ENCODE measurements around the gene ADAM12. TPM values are rescaled to one million over a fixed set of nuclear protein-coding genes. Genes with fewer than 3 reads are reported as not detected.

The ADAM12 gene
- total and polyA plus RNA-seq, 2 donors (not counting 3 experiments of a cell fraction or from before 2014, with no cell fraction given) = 0.22 to 0.33 TPM

DNA sequence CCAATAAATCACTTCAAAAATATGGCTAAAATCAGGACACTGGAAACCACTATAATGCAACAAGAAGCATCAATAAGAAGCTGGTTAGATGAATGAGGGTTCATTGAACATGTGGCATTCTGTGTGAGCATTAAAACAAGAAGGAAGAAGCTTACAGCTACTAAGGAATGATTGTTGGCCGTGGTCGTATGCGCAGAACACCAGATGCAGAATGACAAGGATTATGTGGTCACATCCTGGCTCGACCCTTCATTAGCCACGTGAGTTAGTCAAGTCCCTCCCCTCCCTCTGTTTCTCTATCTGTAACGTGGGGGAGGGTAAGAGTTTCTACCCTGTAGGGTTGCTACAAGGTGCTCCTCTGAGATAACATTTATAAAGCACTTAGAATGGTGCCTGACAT, 174.3 kb downstream of the ADAM12 start:
- H4K20me1 ChIP-seq (replicated peaks; ENCODE audit: control insufficient read depth, extremely low read depth, insufficient read depth, low read length) = no peaks in the 10 kb centered on the region
- dilution Hi-C loops (cut with MboI; ENCODE audit: extremely low pct_ligation_motif_present, low sequenced_read_pairs) = no loop called here
- POLR2A ChIA-PET = no interaction called here
- H3K9me1 ChIP-seq (replicated peaks; ENCODE audit: control insufficient read depth, extremely low read depth, insufficient read depth, low read length) = no peaks in the 10 kb centered on the region
- no peak overlapping the region for H2AFZ ChIP-seq (ENCODE audit: low read depth, low read length)
- H3K36me3 ChIP-seq (ENCODE audit: control insufficient read depth in 2 of 2, extremely low read depth in 1 of 2, insufficient read depth in 2 of 2, low read length in 2 of 2) = no peaks in the 10 kb centered on the region
- no peak for TF ChIP-seq POLR2A (IDR thresholded peaks at IDR 0.05; ENCODE audit: low read depth, low read length)
- no peak for TF ChIP-seq MAX (IDR thresholded peaks at IDR 0.05; ENCODE audit: insufficient read depth, insufficient read length)
- TF ChIP-seq FOS (IDR thresholded peaks at IDR 0.05; ENCODE audit: borderline replicate concordance, insufficient read depth, low read length) = no peak
- TF ChIP-seq POLR2AphosphoS5 (IDR thresholded peaks at IDR 0.05; ENCODE audit: insufficient read depth, low read depth, low read length) = no peak
- TF ChIP-seq GATA2 (IDR thresholded peaks at IDR 0.05; ENCODE audit: insufficient read depth, insufficient read length, low read depth, low read length) = no peak
- TF ChIP-seq MYC (IDR thresholded peaks at IDR 0.05; ENCODE audit: low read depth, low read length) = no peak
- no peak for TF ChIP-seq EZH2 (IDR thresholded peaks at IDR 0.05; ENCODE audit: borderline replicate concordance, low read depth, low read length, severe bottlenecking)
- TF ChIP-seq, protein P1, sequence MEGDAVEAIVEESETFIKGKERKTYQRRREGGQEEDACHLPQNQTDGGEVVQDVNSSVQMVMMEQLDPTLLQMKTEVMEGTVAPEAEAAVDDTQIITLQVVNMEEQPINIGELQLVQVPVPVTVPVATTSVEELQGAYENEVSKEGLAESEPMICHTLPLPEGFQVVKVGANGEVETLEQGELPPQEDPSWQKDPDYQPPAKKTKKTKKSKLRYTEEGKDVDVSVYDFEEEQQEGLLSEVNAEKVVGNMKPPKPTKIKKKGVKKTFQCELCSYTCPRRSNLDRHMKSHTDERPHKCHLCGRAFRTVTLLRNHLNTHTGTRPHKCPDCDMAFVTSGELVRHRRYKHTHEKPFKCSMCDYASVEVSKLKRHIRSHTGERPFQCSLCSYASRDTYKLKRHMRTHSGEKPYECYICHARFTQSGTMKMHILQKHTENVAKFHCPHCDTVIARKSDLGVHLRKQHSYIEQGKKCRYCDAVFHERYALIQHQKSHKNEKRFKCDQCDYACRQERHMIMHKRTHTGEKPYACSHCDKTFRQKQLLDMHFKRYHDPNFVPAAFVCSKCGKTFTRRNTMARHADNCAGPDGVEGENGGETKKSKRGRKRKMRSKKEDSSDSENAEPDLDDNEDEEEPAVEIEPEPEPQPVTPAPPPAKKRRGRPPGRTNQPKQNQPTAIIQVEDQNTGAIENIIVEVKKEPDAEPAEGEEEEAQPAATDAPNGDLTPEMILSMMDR (IDR thresholded peaks at IDR 0.05; ENCODE audit: extremely low read depth in 1 of 2, insufficient read depth in 1 of 2, low read depth in 1 of 2, low read length in 2 of 2) = no peak
- no peak for TF ChIP-seq JUN (IDR thresholded peaks at IDR 0.05; ENCODE audit: borderline replicate concordance, insufficient read depth, insufficient read length, low read depth)
- no peak overlapping the region for H3K9ac ChIP-seq (replicated peaks; ENCODE audit: extremely low read depth, insufficient read depth, low read length)
- CTCF ChIA-PET = no interaction called here
- no peaks in the 10 kb centered on the region for H3K79me2 ChIP-seq (ENCODE audit: control insufficient read depth, insufficient read depth, low read length)
- H3K4me2 ChIP-seq (ENCODE audit: insufficient read depth, low read length) = no peak overlapping the region
- no peak overlapping the region for H3K27ac ChIP-seq (ENCODE audit: insufficient read depth, low read depth, low read length)
- no peak for FAIRE-seq
- no peaks in the 10 kb centered on the region for H3K9me3 ChIP-seq (replicated peaks; ENCODE audit: control insufficient read depth, insufficient read depth, low read length)
- H3K4me3 ChIP-seq (replicated peaks in 1 of 3; ENCODE audit: insufficient read depth in 1 of 3, low read depth in 1 of 3, low read length in 3 of 3) = no peak overlapping the region
- H3K27me3 ChIP-seq (ENCODE audit: control insufficient read depth in 2 of 2, insufficient read depth in 2 of 2, low read length in 2 of 2) = no peaks in the 10 kb centered on the region
- intact Hi-C loops (cut with micrococcal nuclease) = no loop called here
- no peak for DNase-seq (ENCODE audit: low read depth, low spot score)
- H3K4me1 ChIP-seq (ENCODE audit: control insufficient read depth, extremely low read depth, insufficient read depth, low read length) = no peaks in the 10 kb centered on the region
- BruUV-seq (replicated peaks) = no TSS peak
